GM10248 (cell line): ENCODE results near the gene MAD1L1.

Experiments
- CTCF ChIA-PET: fragments of 300-600 bp; sonication (Branson Sonifier 250); formaldehyde crosslinking; extraction: SDS; loops from one replicate; lab custom pipeline; 2021; ENCODE audit warnings: antibody characterized with exemption; lab: Yijun Ruan, JAX
- POLR2A ChIA-PET: fragments of 350-650 bp; sonication (Branson Sonifier 250); formaldehyde crosslinking; extraction: SDS; loops from one replicate; lab custom pipeline; 2020; ENCODE audit warnings: antibody characterized with exemption; lab: Yijun Ruan, JAX
- DNase-seq: peaks from one replicate; pipeline ENCODE4 v3.0.0; 2012; ENCODE audit errors: extremely low spot score
- CTCF ChIP-seq: IDR thresholded peaks from 2 replicates; pipeline ENCODE4 v1.5.1; 2012; ENCODE audit warnings: mild to moderate bottlenecking, low read depth; ENCODE audit errors: extremely low read depth, missing control alignments, control extremely low read depth

MAD1L1 gene

GRCh38 chr7:2101630-2102374 is 130.9 kb downstream of the MAD1L1 start:
- no peak for TF ChIP-seq CTCF
- ChIA-PET CTCF (no interaction called here), POLR2A (no interaction called here)
- no peak for DNase-seq

GRCh38 chr7:2100278-2101208 is 132.2 kb downstream of the MAD1L1 start:
- peak; percentile 65 for DNase-seq
- ChIA-PET CTCF (interaction anchor here (0.8 to 1.3 kb wide), 2 partner anchors 23 to 29 kb away, joined by 3 read pairs; no protein-coding TSS in a partner anchor), POLR2A (no interaction called here)
- TF ChIP-seq CTCF = peak; percentile 38

- no peak for DNase-seq
- ChIA-PET POLR2A (no interaction called here), CTCF (interaction anchor here (0.8 to 1.3 kb wide), 3 partner anchors 21 to 59 kb away, joined by 3 read pairs; no protein-coding TSS in a partner anchor)
- no peak for TF ChIP-seq CTCF
These were observed 133.4 kb downstream of the MAD1L1 start for GRCh38 chr7:2099048-2099957.

GRCh38 chr7:2098496-2098895 is 134.2 kb downstream of the MAD1L1 start:
- ChIA-PET CTCF (no interaction called here), POLR2A (no interaction called here)
- DNase-seq = no peak
- no peak for TF ChIP-seq CTCF

GRCh38 chr7:2098056-2098455 is 134.7 kb downstream of the MAD1L1 start:
- CTCF ChIA-PET = no interaction called here
- POLR2A ChIA-PET = no interaction called here
- DNase-seq = no peak
- TF ChIP-seq CTCF = no peak

GRCh38 chr7:2097492-2097891 is 135.3 kb downstream of the MAD1L1 start:
- CTCF ChIA-PET = no interaction called here

More at GRCh38 chr7:2097492-2097891, 135.3 kb downstream of the MAD1L1 start:
- no peak for TF ChIP-seq CTCF
- POLR2A ChIA-PET = no interaction called here
- no peak for DNase-seq
